GF-D8 (cell line): Measurements from ENCODE around the gene CD8B2.
A peak's percentile ranks its signal among the peaks of the same experiment; 100 is the strongest.
"Not testable (repeated sequence)": the region's sequence is repeated elsewhere in the genome, so short reads cannot be mapped to it uniquely, and the experiment has no call there.

Experiments
- DNase-seq: peaks from one replicate; lab custom pipeline; 2025; lab: John Stamatoyannopoulos, UW

The CD8B2 gene

GRCh38 chr2:106511934-106512333 is 24.8 kb downstream of the CD8B2 start:
- DNase-seq, result not testable (repeated sequence)

DNA sequence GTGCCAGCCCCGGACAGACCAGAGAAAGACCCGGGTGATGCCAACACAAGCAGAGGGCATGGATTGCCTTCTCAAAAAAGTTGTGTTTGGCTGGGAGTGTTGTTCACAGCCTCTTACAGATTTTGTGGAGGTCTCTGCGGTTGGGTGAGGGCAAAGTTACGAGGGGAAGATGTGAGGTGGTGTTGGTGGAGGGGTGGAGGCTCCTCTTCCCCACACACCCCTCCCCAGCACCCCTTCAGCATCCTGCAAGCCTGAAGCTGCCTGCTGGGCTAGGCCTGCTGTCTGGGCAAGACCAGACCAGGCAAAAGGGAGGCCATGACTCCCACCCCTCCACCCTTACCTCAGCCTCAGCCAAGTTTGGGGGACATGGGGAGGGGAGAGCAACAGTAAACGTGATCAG is 26.2 kb downstream of the CD8B2 start:
- not testable (repeated sequence) for DNase-seq

- DNase-seq, result peak; percentile 7
Observed at GRCh38 chr2:106514827-106515226, 27.7 kb downstream of the CD8B2 start.

- DNase-seq, result peak; percentile 15
Observed at GRCh38 chr2:106516436-106516835, 29.3 kb downstream of the CD8B2 start.

GRCh38 chr2:106516864-106517263 is 29.7 kb downstream of the CD8B2 start:
- DNase-seq, result no peak

DNA sequence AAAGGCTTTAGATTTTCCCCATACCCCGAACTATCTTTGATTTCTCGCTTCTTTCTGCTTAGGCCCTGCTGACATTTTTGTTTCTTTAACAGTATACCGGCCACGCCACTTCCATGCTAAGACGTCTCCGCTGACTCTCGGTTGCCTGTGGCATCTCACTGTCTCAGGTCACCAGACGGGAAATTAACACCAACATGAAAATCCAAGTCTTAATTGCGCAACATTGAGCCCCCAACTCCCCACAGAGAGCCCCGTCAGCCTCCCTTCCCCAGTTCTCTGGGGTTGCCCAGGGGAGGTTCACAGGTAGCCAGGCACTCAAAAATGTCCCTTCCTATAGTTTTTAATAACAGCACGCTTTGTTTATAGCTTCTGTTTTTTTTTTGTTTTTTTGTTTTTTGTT is 30.2 kb downstream of the CD8B2 start:
- DNase-seq, result no peak

DNA sequence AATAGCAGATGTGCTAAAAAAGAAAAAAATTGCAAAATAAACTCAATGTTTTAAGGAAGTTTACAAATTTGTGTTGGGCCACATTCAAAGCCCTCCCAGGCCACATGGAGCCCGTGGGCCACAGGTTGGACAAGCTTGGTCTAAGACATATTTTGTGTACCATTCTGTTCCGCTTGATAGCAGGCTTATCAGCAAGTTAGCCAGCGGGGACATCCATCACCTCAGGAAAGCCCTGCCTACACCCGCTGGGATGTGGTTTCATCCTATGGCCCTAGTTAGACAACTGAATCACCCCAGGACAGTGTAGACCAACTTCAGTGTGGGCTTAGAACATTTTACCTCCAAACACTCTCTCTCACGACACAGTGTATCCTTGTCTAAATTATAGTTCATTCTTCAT is 32.6 kb downstream of the CD8B2 start:
- no peak for DNase-seq

DNA sequence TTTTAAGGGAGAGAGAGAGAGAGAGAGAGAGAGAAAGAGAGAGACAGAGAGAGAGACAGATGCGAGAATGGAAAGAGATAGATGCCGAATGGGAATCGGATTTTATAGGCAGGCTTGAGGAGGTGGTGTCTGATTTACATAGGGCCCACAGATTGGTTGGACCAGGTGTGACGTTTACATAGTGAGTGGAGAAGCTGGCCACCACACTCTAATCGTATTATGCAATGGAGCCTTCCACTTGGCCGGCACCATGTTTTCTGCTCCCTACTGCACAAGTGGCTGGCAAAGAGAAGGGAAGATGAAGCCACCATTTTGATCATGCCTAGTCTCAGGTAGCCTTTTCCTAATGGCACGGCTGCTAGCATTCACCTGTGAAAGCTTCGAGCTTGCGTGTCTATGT is 33.9 kb downstream of the CD8B2 start:
- DNase-seq, result no peak

DNA sequence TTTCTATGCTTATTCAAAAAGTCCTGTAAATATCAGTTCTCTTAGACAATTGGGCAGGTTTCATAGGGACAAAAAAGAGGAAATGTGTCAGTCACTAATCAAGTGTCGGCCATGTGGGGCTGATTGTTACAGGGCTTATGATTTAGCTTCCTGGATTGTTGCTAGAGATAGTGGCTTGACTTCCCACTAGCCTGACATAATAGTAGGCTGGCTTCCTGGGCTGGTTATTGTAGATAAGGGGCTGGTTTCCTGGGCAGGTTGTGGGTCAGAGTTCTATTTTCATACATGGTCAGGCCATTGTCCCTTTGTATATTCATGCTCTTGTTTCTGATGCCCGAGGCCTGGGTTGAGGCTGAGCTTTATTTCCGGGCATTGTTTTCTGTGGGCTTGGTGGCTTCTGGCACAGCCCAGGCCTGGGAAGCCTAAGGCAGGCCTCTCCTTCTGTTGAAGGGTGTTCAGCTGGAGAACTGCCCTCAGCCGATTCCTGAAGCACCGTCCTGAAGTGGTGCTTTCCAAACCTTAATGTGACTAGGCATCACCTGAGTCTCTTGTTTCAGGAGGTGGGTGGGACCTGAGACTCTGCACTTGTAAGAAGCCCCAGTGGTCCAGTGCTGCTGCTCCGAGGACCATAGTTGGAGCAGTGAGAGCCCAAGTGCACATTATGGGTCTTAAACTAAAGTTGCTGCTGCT is 37.0 kb downstream of the CD8B2 start:
- DNase-seq, result peak; percentile 98

DNA sequence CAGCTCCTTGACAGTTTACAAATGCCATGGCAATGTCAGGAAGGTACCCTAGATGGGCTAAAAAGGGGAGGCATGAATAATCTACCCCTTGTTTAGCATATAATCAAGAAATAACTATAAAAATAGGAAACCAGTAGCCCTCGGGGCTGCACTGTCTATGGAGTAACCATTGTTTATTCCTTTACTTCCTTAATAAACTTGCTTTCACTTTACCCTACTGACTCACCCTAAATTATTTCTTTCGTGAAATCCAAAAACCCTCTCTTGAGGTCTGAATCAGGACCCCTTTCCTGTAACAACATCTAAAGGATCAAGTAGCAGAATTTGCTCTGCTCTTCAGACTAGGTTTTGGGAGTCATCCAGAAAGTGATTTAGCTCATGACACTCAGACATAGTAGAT is 43.7 kb downstream of the CD8B2 start:
- no peak for DNase-seq

GRCh38 chr2:106531676-106532214 is 44.6 kb downstream of the CD8B2 start:
- no peak for DNase-seq

- DNase-seq, result no peak
Observed at GRCh38 chr2:106532236-106532635, 45.1 kb downstream of the CD8B2 start.

DNA sequence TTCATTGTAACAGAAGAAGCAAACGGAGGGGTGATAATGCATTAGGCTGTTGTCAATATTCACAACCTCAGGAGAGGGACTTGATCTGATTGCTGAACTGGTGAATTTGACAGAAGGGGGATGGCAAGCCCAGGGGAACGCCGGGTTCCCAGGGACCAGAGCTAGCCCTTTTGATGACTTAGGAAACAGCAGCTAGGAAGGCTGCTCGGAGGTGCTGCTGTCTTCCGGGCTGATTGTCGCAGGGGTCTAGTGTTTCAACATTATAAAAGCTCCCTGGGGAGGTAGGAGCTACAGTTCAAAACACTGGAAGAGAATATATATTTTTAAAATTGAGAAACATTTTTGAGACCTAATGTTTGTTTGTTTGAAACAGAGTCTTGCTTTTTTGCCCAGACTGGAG is 47.3 kb downstream of the CD8B2 start:
- no peak for DNase-seq

- DNase-seq, result no peak
Observed at GRCh38 chr2:106536490-106536889, 49.3 kb downstream of the CD8B2 start.

- peak; percentile 42 for DNase-seq
Observed at GRCh38 chr2:106537047-106537446, 49.9 kb downstream of the CD8B2 start.

- no peak for DNase-seq
Observed at GRCh38 chr2:106537791-106538191, 50.6 kb downstream of the CD8B2 start.

DNA sequence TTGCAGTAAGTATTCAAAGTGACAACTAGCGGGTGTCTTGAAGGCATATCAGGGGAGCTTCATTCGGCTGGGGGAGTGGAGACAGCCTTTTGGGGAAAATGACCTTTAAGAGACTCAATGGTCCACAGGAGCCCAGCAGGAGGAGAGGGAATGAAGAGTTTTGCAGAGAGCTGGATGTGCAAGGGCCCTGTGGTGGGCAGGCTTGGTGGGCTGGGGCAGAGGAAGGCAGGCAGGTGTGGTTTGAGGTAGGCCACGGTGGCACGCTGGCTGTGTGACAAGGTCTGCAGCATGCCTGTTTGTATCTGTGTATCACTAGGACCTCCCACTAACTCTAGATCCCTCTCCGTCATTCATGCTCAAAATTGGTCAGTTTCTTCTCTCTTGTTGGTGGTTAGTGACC is 53.7 kb downstream of the CD8B2 start:
- no peak for DNase-seq

DNA sequence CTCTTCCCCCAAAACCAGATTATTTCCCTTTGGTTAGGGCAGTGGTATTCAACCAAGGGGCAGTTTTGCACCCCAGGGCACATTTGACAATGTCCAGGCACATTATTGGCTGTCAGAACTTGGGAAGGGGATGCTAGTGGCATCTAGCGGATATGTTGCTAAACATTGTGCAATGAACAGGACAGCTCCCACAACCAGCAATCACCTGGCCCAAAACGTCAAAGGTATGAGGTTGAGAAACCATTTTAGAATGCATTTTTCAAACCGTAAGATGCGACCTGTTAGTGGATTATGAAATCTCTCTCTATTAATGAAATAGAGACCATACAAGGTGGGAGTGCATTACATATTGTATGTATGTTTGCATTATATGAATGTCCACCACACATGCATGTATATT is 54.2 kb downstream of the CD8B2 start:
- no peak for DNase-seq

- peak; percentile 37 for DNase-seq
Observed at GRCh38 chr2:106542746-106543359, 55.7 kb downstream of the CD8B2 start.

- DNase-seq, result no peak
Observed at GRCh38 chr2:106545007-106545406, 57.8 kb downstream of the CD8B2 start.

DNA sequence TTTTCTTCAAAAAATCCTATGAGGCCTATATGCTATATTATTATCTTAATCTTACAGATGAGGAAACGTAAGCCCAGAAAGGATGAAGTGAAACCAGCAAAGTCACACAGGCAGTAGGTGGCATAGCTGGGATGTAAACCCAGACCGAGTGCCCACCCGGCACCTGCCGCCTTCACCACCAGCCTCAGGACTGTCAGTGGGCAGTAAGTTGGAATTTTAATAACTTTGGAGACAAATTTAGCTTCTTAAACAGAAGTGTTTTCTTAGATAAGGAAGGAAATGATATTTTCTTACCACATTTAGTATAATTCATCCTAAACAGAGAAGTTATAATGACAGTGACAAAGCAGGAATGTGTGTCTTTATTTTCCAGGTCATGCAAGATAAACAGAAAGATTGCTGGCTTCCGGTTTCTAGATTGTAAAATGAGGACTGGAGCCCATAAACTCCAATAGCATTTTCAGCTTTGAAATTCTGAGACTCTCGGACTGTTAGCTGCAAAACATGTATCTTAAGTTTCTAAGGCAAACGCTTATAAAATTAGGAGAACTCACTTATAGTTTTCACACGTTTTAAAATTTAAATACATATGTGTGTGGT is 59.3 kb downstream of the CD8B2 start:
- peak; percentile 35 for DNase-seq

DNA sequence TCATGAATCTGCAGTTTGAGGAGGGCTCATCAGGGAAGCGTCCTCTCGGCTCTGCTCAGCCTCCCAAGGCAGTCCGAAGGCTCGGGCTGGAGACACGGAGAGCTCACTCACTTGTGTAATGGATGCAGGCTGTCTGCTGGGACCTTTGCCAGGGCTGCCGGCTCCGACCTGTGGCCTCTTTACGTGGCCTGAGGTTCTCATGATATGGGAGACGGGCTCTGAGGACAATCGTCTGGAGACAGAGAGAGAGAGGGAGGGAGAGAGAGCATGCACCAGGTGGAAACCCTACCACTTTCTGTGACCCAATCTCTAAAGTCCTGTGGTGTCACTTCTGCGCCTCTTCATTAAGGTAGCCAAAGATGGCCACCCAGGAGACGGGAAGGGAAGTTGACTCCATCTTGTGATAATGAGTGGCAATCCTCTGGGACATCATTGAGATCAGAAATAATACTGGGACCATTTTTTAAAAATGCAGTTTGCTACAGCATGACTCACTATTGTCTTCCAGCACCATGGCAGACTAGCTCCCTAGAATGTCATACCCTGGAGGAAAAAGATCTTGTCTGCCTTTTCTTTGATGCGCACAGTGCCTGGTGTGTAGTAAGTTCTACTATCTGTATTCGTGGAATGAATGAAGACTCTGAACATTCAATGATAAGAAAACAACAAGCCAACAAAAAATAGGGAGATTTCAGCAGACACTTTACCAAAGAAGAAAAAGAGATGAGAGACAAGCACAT is 60.2 kb downstream of the CD8B2 start:
- no peak for DNase-seq
